Endometrial microvascular endothelial cells (primary cell): ENCODE results near the gene TMEM231. TPM values are rescaled to one million over a fixed set of nuclear protein-coding genes. Genes with fewer than 3 reads are reported as not detected.
"Not testable (repeated sequence)": the region's sequence is repeated elsewhere in the genome, so short reads cannot be mapped to it uniquely, and the experiment has no call there.

Experiments
- in situ Hi-C: cut with HindIII; loops from 2 replicates; pipeline ENCODE4 v1.10.0; 2017; ENCODE audit warnings: low sequenced_read_pairs, low pct_unique_long_range_greater_than_20kb; ENCODE audit errors: inconsistent ontology term
- total RNA-seq: library from RNA; depleted of rRNA; stranded (reverse); fragments of >200 nt; gene quantifications from one replicate; pipeline ENCODE4 v1.2.3, GENCODE V29; 2015; ENCODE audit errors: inconsistent ontology term

Gene TMEM231
- total RNA-seq, 1 donor from 2014 or later: 5.8 TPM

- in situ Hi-C loops: loop anchor here (25.0 kb wide), 1 partner anchor 111 kb away; the partner anchor contains the start of gene TMEM170A
These were observed 17.0 kb upstream of the TMEM231 start for GRCh38 chr16:75572864-75573542.

GRCh38 chr16:75570396-75571065, 14.5 kb upstream of the TMEM231 start:
- in situ Hi-C loops: loop anchor here (25.0 kb wide), 1 partner anchor 108 kb away; the partner anchor contains the start of gene TMEM170A

GRCh38 chr16:75567911-75568310, 11.9 kb upstream of the TMEM231 start:
- in situ Hi-C loops: loop anchor here (25.0 kb wide), 1 partner anchor 106 kb away; the partner anchor contains the start of gene TMEM170A

- in situ Hi-C loops: loop anchor here (25.0 kb wide), 1 partner anchor 105 kb away; the partner anchor contains the start of gene TMEM170A
These were observed 10.8 kb upstream of the TMEM231 start for GRCh38 chr16:75566758-75567255.

- in situ Hi-C loops: loop anchor here (25.0 kb wide), 1 partner anchor 104 kb away; the partner anchor contains the start of gene TMEM170A
These were observed 10.1 kb upstream of the TMEM231 start, which contains the start of gene GABARAPL2 for GRCh38 chr16:75566040-75566757. GABARAPL2 (plus strand) TSS chr16:75566379; CDS start chr16:75566487, 108 bp downstream.

GRCh38 chr16:75565640-75566039, 9.6 kb upstream of the TMEM231 start:
- in situ Hi-C loops: loop anchor here (25.0 kb wide), 1 partner anchor 103 kb away; the partner anchor contains the start of gene TMEM170A

GRCh38 chr16:75559564-75560372, 3.7 kb upstream of the TMEM231 start:
- in situ Hi-C loops: loop anchor here (25.0 kb wide), 1 partner anchor 97 kb away; the partner anchor contains the start of gene TMEM170A

GRCh38 chr16:75558846-75559401, 2.9 kb upstream of the TMEM231 start:
- in situ Hi-C loops: loop anchor here (25.0 kb wide), 1 partner anchor 97 kb away; the partner anchor contains the start of gene TMEM170A

GRCh38 chr16:75556431-75556950, 439 bp upstream of the TMEM231 start:
- in situ Hi-C loops: loop anchor here (25.0 kb wide), 1 partner anchor 94 kb away; the partner anchor contains the start of gene TMEM170A

- in situ Hi-C loops: loop anchor here (25.0 kb wide), 1 partner anchor 93 kb away; the partner anchor contains the start of gene TMEM170A
These were observed 792 bp downstream of the TMEM231 start for GRCh38 chr16:75555213-75555706.

- in situ Hi-C loops: loop anchor here (25.0 kb wide), 1 partner anchor 91 kb away; the partner anchor contains the start of gene TMEM170A
These were observed 3.1 kb downstream of the TMEM231 start for GRCh38 chr16:75552951-75553350.

- in situ Hi-C loops: loop anchor here (25.0 kb wide), 1 partner anchor 88 kb away; the partner anchor contains the start of gene TMEM170A
These were observed 5.8 kb downstream of the TMEM231 start for GRCh38 chr16:75550211-75550662.

- in situ Hi-C loops: not testable (repeated sequence)
These were observed 7.6 kb downstream of the TMEM231 start for GRCh38 chr16:75548456-75548855.

GRCh38 chr16:75546293-75546692, 9.8 kb downstream of the TMEM231 start:
- in situ Hi-C loops: no loop called here

- in situ Hi-C loops: not testable (repeated sequence)
These were observed 10.2 kb downstream of the TMEM231 start for GRCh38 chr16:75545879-75546278.

- in situ Hi-C loops: not testable (repeated sequence)
These were observed 13.6 kb downstream of the TMEM231 start for GRCh38 chr16:75542462-75542861.

- in situ Hi-C loops: no loop called here
These were observed 14.8 kb downstream of the TMEM231 start for GRCh38 chr16:75541236-75541635.
